Embryonic facial prominence (tissue), 1 donor: ENCODE measurements around the gene GTF2E1.
"Not testable (repeated sequence)": the region's sequence is repeated elsewhere in the genome, so short reads cannot be mapped to it uniquely, and the experiment has no call there.

Source experiments
- DNase-seq: peaks from one replicate; pipeline ENCODE4 v3.0.0-alpha.2; 2016; ENCODE audit errors: extremely low spot score

Gene GTF2E1

GRCh38 chr3:120753810-120754209, 11.3 kb downstream of the GTF2E1 start:
- no peak for DNase-seq

- no peak for DNase-seq
These were observed 13.5 kb downstream of the GTF2E1 start for GRCh38 chr3:120756061-120756460.

GRCh38 chr3:120758551-120758950, 16.0 kb downstream of the GTF2E1 start:
- DNase-seq, result not testable (repeated sequence)

GRCh38 chr3:120762615-120763014, 20.1 kb downstream of the GTF2E1 start:
- no peak for DNase-seq

- no peak for DNase-seq
These were observed 21.1 kb downstream of the GTF2E1 start for GRCh38 chr3:120763601-120764000.

- DNase-seq, result no peak
These were observed 21.7 kb downstream of the GTF2E1 start for GRCh38 chr3:120764206-120764605.

- DNase-seq, result no peak
These were observed 23.4 kb downstream of the GTF2E1 start for GRCh38 chr3:120765830-120766493.

- DNase-seq, result no peak
These were observed 24.0 kb downstream of the GTF2E1 start for GRCh38 chr3:120766576-120766975.

- no peak for DNase-seq
These were observed 24.6 kb downstream of the GTF2E1 start for GRCh38 chr3:120767106-120767505.

GRCh38 chr3:120769436-120769835, 26.9 kb downstream of the GTF2E1 start:
- no peak for DNase-seq

GRCh38 chr3:120770891-120771290, 28.3 kb downstream of the GTF2E1 start:
- DNase-seq, result no peak

- DNase-seq, result no peak
These were observed 29.5 kb downstream of the GTF2E1 start for GRCh38 chr3:120772081-120772480.

GRCh38 chr3:120773932-120774331, 31.4 kb downstream of the GTF2E1 start:
- DNase-seq, result no peak

GRCh38 chr3:120775411-120775810, 32.9 kb downstream of the GTF2E1 start:
- DNase-seq, result no peak

- no peak for DNase-seq
These were observed 36.2 kb downstream of the GTF2E1 start for GRCh38 chr3:120778776-120779175.

- DNase-seq, result no peak
These were observed 38.4 kb downstream of the GTF2E1 start for GRCh38 chr3:120780977-120781376.

- DNase-seq, result not testable (repeated sequence)
These were observed 43.3 kb downstream of the GTF2E1 start for GRCh38 chr3:120785832-120786231.

GRCh38 chr3:120791010-120791409, 48.5 kb downstream of the GTF2E1 start:
- no peak for DNase-seq

GRCh38 chr3:120791913-120792312, 49.4 kb downstream of the GTF2E1 start:
- DNase-seq, result no peak

- no peak for DNase-seq
These were observed 51.1 kb downstream of the GTF2E1 start for GRCh38 chr3:120793601-120794000.

GRCh38 chr3:120795017-120795648, 52.6 kb downstream of the GTF2E1 start:
- DNase-seq, result no peak

GRCh38 chr3:120795959-120796358, 53.4 kb downstream of the GTF2E1 start:
- DNase-seq, result no peak

GRCh38 chr3:120796976-120797375, 54.4 kb downstream of the GTF2E1 start:
- no peak for DNase-seq

- no peak for DNase-seq
These were observed 55.3 kb downstream of the GTF2E1 start for GRCh38 chr3:120797857-120798256.
